ENCODE data around the gene DACT2.
"Not testable (repeated sequence)": the region's sequence is repeated elsewhere in the genome, so short reads cannot be mapped to it uniquely, and the experiment has no call there.

The DACT2 gene

GRCh38 chr6:168280020-168280898 lies 39.3 kb downstream of the DACT2 start:
- no peak for DNase-seq

- DNase-seq, result no peak
These were observed 40.1 kb downstream of the DACT2 start for GRCh38 chr6:168279403-168279935.

- no peak for DNase-seq
These were observed 40.7 kb downstream of the DACT2 start for GRCh38 chr6:168278904-168279303.

- DNase-seq, result peak; percentile 31
These were observed 42.3 kb downstream of the DACT2 start for GRCh38 chr6:168277274-168277669.

GRCh38 chr6:168276576-168277273 lies 42.9 kb downstream of the DACT2 start:
- no peak for DNase-seq

GRCh38 chr6:168275168-168275567 lies 44.4 kb downstream of the DACT2 start:
- no peak for DNase-seq

- no peak for DNase-seq
These were observed 45.3 kb downstream of the DACT2 start for GRCh38 chr6:168274037-168274952.

- DNase-seq, result no peak
These were observed 46.0 kb downstream of the DACT2 start for GRCh38 chr6:168273441-168274036.

- no peak for DNase-seq
These were observed 46.9 kb downstream of the DACT2 start for GRCh38 chr6:168272415-168273325.

GRCh38 chr6:168270274-168271172 lies 49.1 kb downstream of the DACT2 start:
- no peak for DNase-seq

GRCh38 chr6:168269455-168270243 lies 49.9 kb downstream of the DACT2 start:
- DNase-seq, result no peak

GRCh38 chr6:168268755-168269154 lies 50.8 kb downstream of the DACT2 start:
- no peak for DNase-seq

GRCh38 chr6:168267779-168268178 lies 51.8 kb downstream of the DACT2 start:
- not testable (repeated sequence) for DNase-seq

GRCh38 chr6:168265827-168266815 lies 53.5 kb downstream of the DACT2 start:
- DNase-seq, result no peak

- no peak for DNase-seq
These were observed 54.2 kb downstream of the DACT2 start for GRCh38 chr6:168265394-168265793.

- no peak for DNase-seq
These were observed 54.8 kb downstream of the DACT2 start for GRCh38 chr6:168264593-168265335.

GRCh38 chr6:168263351-168263905 lies 56.1 kb downstream of the DACT2 start:
- no peak for DNase-seq
